H9 (cell line): ENCODE measurements around the gene JPT2. TPM values are rescaled to one million over a fixed set of nuclear protein-coding genes. Genes with fewer than 3 reads are reported as not detected.

Experiments
- DNase-seq: peaks from one replicate; pipeline ENCODE4 v3.0.0-alpha.2; 2017
- H2AFZ ChIP-seq: one replicate; pipeline ENCODE4 v1.6.1; 2013; ENCODE audit warnings: mild to moderate bottlenecking, low read length, control low read depth, moderate library complexity
- H2AK5ac ChIP-seq: 2 replicates; pipeline ENCODE4 v1.6.1; 2013; ENCODE audit warnings: low read length, control low read depth, mixed read lengths; ENCODE audit not compliant: insufficient read length
- H2BK120ac ChIP-seq: one replicate; pipeline ENCODE4 v1.6.1; 2013; ENCODE audit warnings: low read depth, mild to moderate bottlenecking, low read length, control low read depth, inconsistent platforms; ENCODE audit not compliant: poor library complexity, severe bottlenecking
- H2BK12ac ChIP-seq: 2 replicates; pipeline ENCODE4 v1.6.1; 2013; ENCODE audit warnings: low read length, control low read depth, mixed read lengths, low read depth; ENCODE audit not compliant: insufficient read length
- H2BK15ac ChIP-seq: 2 replicates; pipeline ENCODE4 v1.6.1; 2013; ENCODE audit warnings: low read depth, low read length, control low read depth
- H2BK20ac ChIP-seq: one replicate; pipeline ENCODE4 v1.6.1; 2013; ENCODE audit warnings: low read depth, mild to moderate bottlenecking, low read length, control low read depth, inconsistent platforms; ENCODE audit not compliant: poor library complexity, severe bottlenecking
- H2BK5ac ChIP-seq: 2 replicates; pipeline ENCODE4 v1.6.1; 2013; ENCODE audit warnings: low read length, control low read depth, mixed read lengths; ENCODE audit not compliant: insufficient read length
- H3K14ac ChIP-seq: 2 replicates; pipeline ENCODE4 v1.6.1; 2013; ENCODE audit warnings: low read length, control low read depth; ENCODE audit not compliant: insufficient read depth
- H3K18ac ChIP-seq: 2 replicates; pipeline ENCODE4 v1.6.1; 2013; ENCODE audit warnings: low read depth, mild to moderate bottlenecking, mixed read lengths, low read length, control low read depth; ENCODE audit not compliant: insufficient read length
- H3K23ac ChIP-seq: 2 replicates; pipeline ENCODE4 v1.6.1; 2013; ENCODE audit warnings: low read length, control low read depth, mixed read lengths, low read depth; ENCODE audit not compliant: insufficient read length
- H3K23me2 ChIP-seq: 2 replicates; pipeline ENCODE4 v1.6.1; 2013; ENCODE audit warnings: low read depth, mild to moderate bottlenecking, mixed read lengths, low read length, control low read depth; ENCODE audit not compliant: insufficient read length, poor library complexity, severe bottlenecking
- H3K27ac ChIP-seq: 2 replicates; pipeline ENCODE4 v1.5.1; 2013; ENCODE audit warnings: low read length, control low read depth, mixed read lengths, low read depth; ENCODE audit not compliant: insufficient read length
- H3K27me3 ChIP-seq: 2 replicates; pipeline ENCODE4 v1.6.1; 2013; ENCODE audit warnings: low read length, control low read depth, inconsistent platforms; ENCODE audit not compliant: insufficient read depth
- H3K4ac ChIP-seq: 2 replicates; pipeline ENCODE4 v1.6.1; 2013; ENCODE audit warnings: low read depth, mild to moderate bottlenecking, control low read depth, inconsistent platforms, low read length, moderate library complexity
- H3K4me1 ChIP-seq: 2 replicates; pipeline ENCODE4 v1.6.1; 2013; ENCODE audit warnings: low read length, control low read depth, inconsistent platforms; ENCODE audit not compliant: insufficient read depth
- H3K4me2 ChIP-seq: 2 replicates; pipeline ENCODE4 v1.6.1; 2013; ENCODE audit warnings: low read length, control low read depth, mixed read lengths; ENCODE audit not compliant: insufficient read length, insufficient read depth
- H3K56ac ChIP-seq: 2 replicates; pipeline ENCODE4 v1.6.1; 2013; ENCODE audit warnings: low read depth, mild to moderate bottlenecking, mixed read lengths, low read length, control low read depth; ENCODE audit not compliant: insufficient read length
- H3K79me1 ChIP-seq: 2 replicates; pipeline ENCODE4 v1.6.1; 2013; ENCODE audit warnings: low read depth, mild to moderate bottlenecking, moderate library complexity, low read length, control low read depth, inconsistent platforms; ENCODE audit not compliant: insufficient read depth, poor library complexity, severe bottlenecking
- H3K79me2 ChIP-seq: 2 replicates; pipeline ENCODE4 v1.6.1; 2013; ENCODE audit warnings: low read length, control low read depth, inconsistent platforms; ENCODE audit not compliant: insufficient read depth
- H3K9ac ChIP-seq: 2 replicates; pipeline ENCODE4 v1.6.1; 2013; ENCODE audit warnings: low read length, control low read depth, mixed read lengths; ENCODE audit not compliant: insufficient read length; ENCODE audit errors: extremely low read depth
- H3K9me3 ChIP-seq: one replicate; pipeline ENCODE4 v1.6.1; 2013; ENCODE audit warnings: low read depth, low read length, inconsistent platforms; ENCODE audit not compliant: control insufficient read depth
- H3T11ph ChIP-seq: one replicate; pipeline ENCODE4 v1.6.1; 2013; ENCODE audit warnings: mild to moderate bottlenecking, low read length, control low read depth, inconsistent platforms
- H4K20me1 ChIP-seq: one replicate; pipeline ENCODE4 v1.6.1; 2013; ENCODE audit not compliant: control insufficient read depth, insufficient read length, insufficient read depth
- H4K5ac ChIP-seq: 2 replicates; pipeline ENCODE4 v1.6.1; 2013; ENCODE audit warnings: low read depth, mild to moderate bottlenecking, mixed read lengths, low read length, control low read depth; ENCODE audit not compliant: insufficient read length
- H4K8ac ChIP-seq: replicated peaks from 2 replicates; pipeline ENCODE4 v1.6.1; 2013; ENCODE audit warnings: low read length, control low read depth, mixed read lengths, low read depth; ENCODE audit not compliant: insufficient read length
- H4K91ac ChIP-seq: 2 replicates; pipeline ENCODE4 v1.6.1; 2013; ENCODE audit warnings: low read depth, mild to moderate bottlenecking, moderate library complexity, mixed read lengths, low read length, control low read depth; ENCODE audit not compliant: insufficient read length
- H3K27ac Mint-ChIP-seq, 3 experiments: 2 replicates in 2 of 3; 3 replicates in 1 of 3; pipeline ENCODE4 v1.8.0; 2020 to 2021; ENCODE audit warnings: mixed read lengths in 3 of 3, mild to moderate bottlenecking in 1 of 3, moderate library complexity in 1 of 3
- H3K27me3 Mint-ChIP-seq: 2 replicates; pipeline ENCODE4 v1.8.0; 2021; ENCODE audit warnings: low read depth, mild to moderate bottlenecking, moderate library complexity, mixed read lengths
- H3K36me3 Mint-ChIP-seq, 3 experiments: 2 replicates in 2 of 3; 3 replicates in 1 of 3; pipeline ENCODE4 v1.8.0; 2020 to 2021; ENCODE audit warnings: low read depth in 3 of 3, mixed read lengths in 3 of 3; ENCODE audit not compliant: insufficient read depth in 1 of 3
- H3K4me1 Mint-ChIP-seq, 2 experiments: 2 replicates each; pipeline ENCODE4 v1.8.0; 2020; ENCODE audit warnings: mixed read lengths in 2 of 2
- H3K4me3 Mint-ChIP-seq, 2 experiments: 2 replicates in 1 of 2; 3 replicates in 1 of 2; pipeline ENCODE4 v1.8.0; 2020 to 2021; ENCODE audit warnings: mild to moderate bottlenecking in 2 of 2, mixed read lengths in 2 of 2, moderate library complexity in 1 of 2
- H3K9me3 Mint-ChIP-seq, 2 experiments: 2 replicates in 1 of 2; 3 replicates in 1 of 2; pipeline ENCODE4 v1.8.0; 2020; ENCODE audit warnings: mild to moderate bottlenecking in 2 of 2, mixed read lengths in 2 of 2, moderate library complexity in 1 of 2
- WGBS: extraction: QIAGEN DNeasy Blood & Tissue Kit; methylation state at CpG from one replicate; pipeline ENCODE4 v1.1.7; 2013; ENCODE audit warnings: missing lambda C conversion rate, low lambda C conversion rate, mixed read lengths; ENCODE audit not compliant: insufficient read length; ENCODE audit errors: extremely low coverage; 5-methylcytosine and 5-hydroxymethylcytosine counted together
- total RNA-seq: library from RNA; stranded (reverse); gene quantifications from 2 replicates; pipeline ENCODE4 v1.2.1, GENCODE V29; 2021
- TF ChIP-seq, protein P1 (sequence below): fragments of 200-600 bp; sonication (generic); conservative IDR thresholded peaks from 3 replicates; pipeline ENCODE4 v1.8.0; 2021; ENCODE audit warnings: antibody characterized with exemption, mild to moderate bottlenecking

The JPT2 gene
- total RNA-seq, 1 experiment from 2014 or later, result 206 TPM

DNA sequence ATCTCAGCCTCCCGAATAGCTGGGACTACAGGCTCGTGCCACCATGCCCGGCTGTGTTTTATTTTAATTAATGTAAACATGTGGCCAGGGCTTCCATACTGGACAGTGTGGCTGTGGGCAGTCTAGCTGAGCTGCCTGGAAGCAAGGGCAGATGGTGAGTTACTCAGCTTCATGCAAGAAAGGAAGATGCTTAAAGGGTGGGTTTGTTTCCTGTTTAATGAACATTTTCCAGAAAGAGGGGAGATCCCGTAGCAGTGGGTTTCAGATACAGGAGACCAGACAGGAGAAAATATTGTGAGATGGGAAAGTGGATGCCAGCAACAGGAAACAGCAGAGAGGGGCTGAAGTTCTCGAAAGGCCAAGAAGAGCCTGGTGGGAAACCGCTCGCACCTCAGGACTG lies 35.3 kb downstream of the JPT2 start:
- H4K91ac ChIP-seq, result no peak overlapping the region
- DNase-seq, result no peak
- H3T11ph ChIP-seq, result no peak overlapping the region
- no peaks in the 10 kb centered on the region for H3K27me3 ChIP-seq
- no peaks in the 10 kb centered on the region for H3K27me3 Mint-ChIP-seq
- no peak overlapping the region for H3K14ac ChIP-seq
- TF ChIP-seq, protein P1, sequence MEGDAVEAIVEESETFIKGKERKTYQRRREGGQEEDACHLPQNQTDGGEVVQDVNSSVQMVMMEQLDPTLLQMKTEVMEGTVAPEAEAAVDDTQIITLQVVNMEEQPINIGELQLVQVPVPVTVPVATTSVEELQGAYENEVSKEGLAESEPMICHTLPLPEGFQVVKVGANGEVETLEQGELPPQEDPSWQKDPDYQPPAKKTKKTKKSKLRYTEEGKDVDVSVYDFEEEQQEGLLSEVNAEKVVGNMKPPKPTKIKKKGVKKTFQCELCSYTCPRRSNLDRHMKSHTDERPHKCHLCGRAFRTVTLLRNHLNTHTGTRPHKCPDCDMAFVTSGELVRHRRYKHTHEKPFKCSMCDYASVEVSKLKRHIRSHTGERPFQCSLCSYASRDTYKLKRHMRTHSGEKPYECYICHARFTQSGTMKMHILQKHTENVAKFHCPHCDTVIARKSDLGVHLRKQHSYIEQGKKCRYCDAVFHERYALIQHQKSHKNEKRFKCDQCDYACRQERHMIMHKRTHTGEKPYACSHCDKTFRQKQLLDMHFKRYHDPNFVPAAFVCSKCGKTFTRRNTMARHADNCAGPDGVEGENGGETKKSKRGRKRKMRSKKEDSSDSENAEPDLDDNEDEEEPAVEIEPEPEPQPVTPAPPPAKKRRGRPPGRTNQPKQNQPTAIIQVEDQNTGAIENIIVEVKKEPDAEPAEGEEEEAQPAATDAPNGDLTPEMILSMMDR, result no peak
- no peak overlapping the region for H2BK12ac ChIP-seq
- H2AK5ac ChIP-seq, result no peak overlapping the region
- WGBS, result no CpG with 5 or more reads among the region's 7 CpGs
- H3K9me3 ChIP-seq, result no peaks in the 10 kb centered on the region
- H3K4me2 ChIP-seq, result peak overlapping the region; percentile 45
- no peak overlapping the region for H2BK5ac ChIP-seq
- no peaks in the 10 kb centered on the region for H4K20me1 ChIP-seq
- no peak overlapping the region for H3K23ac ChIP-seq
- no peaks in the 10 kb centered on the region for H3K23me2 ChIP-seq
- no peak overlapping the region for H4K5ac ChIP-seq
- no peaks in the 10 kb centered on the region for H3K36me3 Mint-ChIP-seq
- no peak overlapping the region for H3K56ac ChIP-seq
- H3K27ac ChIP-seq, result no peak overlapping the region
- peak overlapping the region in 2 of 3 experiments; percentile 7 to 87; a peak in 3 of 7 replicates for H3K27ac Mint-ChIP-seq
- H2AFZ ChIP-seq, result no peak overlapping the region
- H3K79me2 ChIP-seq, result peaks cover 4% of the 10 kb centered on the region; the same call in 1 of the 2 replicates
- H2BK120ac ChIP-seq, result no peak overlapping the region
- peaks cover 27% of the 10 kb centered on the region in 2 experiments for H3K4me1 Mint-ChIP-seq
- H4K8ac ChIP-seq, result no peak overlapping the region
- H3K4me3 Mint-ChIP-seq, result peak overlapping the region in 1 of 2 experiments; percentile 59; a peak in 1 of 5 replicates
- no peak overlapping the region for H2BK15ac ChIP-seq
- H3K18ac ChIP-seq, result no peak overlapping the region
- no peak overlapping the region for H2BK20ac ChIP-seq
- no peak overlapping the region for H3K9ac ChIP-seq
- H3K4me1 ChIP-seq, result no peaks in the 10 kb centered on the region
- H3K79me1 ChIP-seq, result peaks cover 13% of the 10 kb centered on the region
- H3K9me3 Mint-ChIP-seq, result no peaks in the 10 kb centered on the region
- no peak overlapping the region for H3K4ac ChIP-seq
